Small intestine (tissue), 7 donors: ENCODE results near the gene SMARCA2. TPM values are rescaled to one million over a fixed set of nuclear protein-coding genes. Genes with fewer than 3 reads are reported as not detected.
A peak's percentile ranks its signal among the peaks of the same experiment; 100 is the strongest.

Source experiments
- DNase-seq, 2 donors: peaks; one replicate each; pipeline versions ENCODE4 v3.0.0 to v3.0.0-alpha.2; 2013
- FAIRE-seq: peaks from 2 replicates; lab custom pipeline; 2012; peaks lifted over from hg19 to GRCh38; lab: Jason Lieb, UNC
- H3K27ac ChIP-seq, 3 donors: one replicate each; pipeline ENCODE4 v1.5.1; 2013; ENCODE audit warnings: low read length in 2 of 3, mild to moderate bottlenecking in 2 of 3, control low read depth in 1 of 3, inconsistent platforms in 1 of 3, low read depth in 1 of 3, moderate library complexity in 1 of 3
- H3K27me3 ChIP-seq, 3 donors: one replicate each; pipeline ENCODE4 v1.6.1; 2013; ENCODE audit warnings: low read length in 3 of 3, inconsistent platforms in 1 of 3; ENCODE audit not compliant: control insufficient read depth in 3 of 3, insufficient read depth in 3 of 3
- H3K36me3 ChIP-seq, 3 donors: one replicate each; pipeline ENCODE4 v1.6.1; 2013; ENCODE audit warnings: low read length in 3 of 3, inconsistent platforms in 1 of 3, low read depth in 1 of 3, mild to moderate bottlenecking in 1 of 3, moderate library complexity in 1 of 3; ENCODE audit not compliant: control insufficient read depth in 3 of 3, insufficient read depth in 2 of 3
- H3K4me1 ChIP-seq, 3 donors: one replicate each; pipeline ENCODE4 v1.6.1; 2013; ENCODE audit warnings: low read length in 2 of 3, inconsistent platforms in 1 of 3, low read depth in 1 of 3, mild to moderate bottlenecking in 1 of 3, moderate library complexity in 1 of 3; ENCODE audit not compliant: control insufficient read depth in 3 of 3, insufficient read depth in 2 of 3
- H3K4me3 ChIP-seq, 3 donors: one replicate each; pipeline ENCODE4 v1.5.1; 2013; ENCODE audit warnings: low read length in 3 of 3, control low read depth in 1 of 3, inconsistent platforms in 1 of 3, low read depth in 1 of 3, mild to moderate bottlenecking in 1 of 3, moderate library complexity in 1 of 3
- H3K9me3 ChIP-seq, 2 donors: one replicate each; pipeline ENCODE4 v1.6.1; 2013; ENCODE audit warnings: low read depth in 1 of 2, low read length in 1 of 2; ENCODE audit not compliant: control insufficient read depth in 2 of 2, insufficient read depth in 1 of 2
- WGBS, 3 donors: extraction: QIAGEN DNeasy Blood & Tissue Kit; methylation state at CpG; one replicate each; pipeline ENCODE4 v1.1.7; 2013; 5-methylcytosine and 5-hydroxymethylcytosine counted together
- polyA plus RNA-seq, 4 donors: library from polyadenylated mRNA; stranded (reverse) in 3 of 4; unstranded in 1 of 4; fragments of 200-250 nt in 3 of 4; fragments of 120-200 nt in 1 of 4; gene quantifications; one replicate each; pipeline versions ENCODE4 v1.2.1 to v1.2.3, GENCODE V29; 2013
- donor health status: healthy with polysubstance abuse.
- donor health status: control.
- donor health status: control.
- donor health status: Bipolar disorder and iron deficiency.
- donor health status: healthy.

SMARCA2 gene
- polyA plus RNA-seq, 4 donors = 28.2 to 58.7 (median 32.5) TPM

- no peak for FAIRE-seq
- WGBS, 3 donors = 64 to 74% (median 73%) methylated on average over 10 of the region's 10 CpGs
Measured at GRCh38 chr9:2152966-2153629, 138.0 kb downstream of the SMARCA2 start.

GRCh38 chr9:2153630-2154217, 138.6 kb downstream of the SMARCA2 start:
- Histone ChIP-seq H3K27ac (no peak overlapping the region), H3K4me3 (no peak overlapping the region), H3K27me3 (no peaks in the 10 kb centered on the region), H3K4me1 (peaks cover 4 to 15% (median 5%) of the 10 kb centered on the region in 3 donors), H3K9me3 (peaks cover 0 to 4% of the 10 kb centered on the region in 2 donors), H3K36me3 (peaks cover 0 to 4% (median 0%) of the 10 kb centered on the region in 3 donors)
- FAIRE-seq = no peak
- WGBS, 3 donors = 8 to 32% (median 27%) methylated on average over 2 of the region's 2 CpGs
- peak; percentile 59 to 70 for DNase-seq

More at GRCh38 chr9:2152966-2153629, 138.0 kb downstream of the SMARCA2 start:
- Histone ChIP-seq H3K9me3 (peaks cover 0 to 4% of the 10 kb centered on the region in 2 donors), H3K27ac (peak overlapping the region in 2 of 3 donors; percentile 38 to 68), H3K27me3 (no peaks in the 10 kb centered on the region), H3K4me3 (no peak overlapping the region), H3K36me3 (peaks cover 0 to 4% (median 0%) of the 10 kb centered on the region in 3 donors), H3K4me1 (peaks cover 4 to 15% (median 5%) of the 10 kb centered on the region in 3 donors)
- DNase-seq = peak in 1 of 2 donors; percentile 30

- WGBS, 3 donors = 87 to 95% (median 94%) methylated on average over 3 of the region's 3 CpGs
Measured at GRCh38 chr9:2154731-2155130, 139.6 kb downstream of the SMARCA2 start.

GRCh38 chr9:2155966-2156365, 140.8 kb downstream of the SMARCA2 start:
- Histone ChIP-seq H3K4me1 (peaks cover 4 to 15% (median 12%) of the 10 kb centered on the region in 3 donors), H3K4me3 (no peak overlapping the region), H3K27me3 (no peaks in the 10 kb centered on the region), H3K36me3 (no peaks in the 10 kb centered on the region), H3K9me3 (no peaks in the 10 kb centered on the region), H3K27ac (no peak overlapping the region)
- DNase-seq (no peak), FAIRE-seq (no peak)
- 73 to 87% (median 85%) methylated on average over 5 of the region's 5 CpGs for WGBS, 3 donors

More at GRCh38 chr9:2154731-2155130, 139.6 kb downstream of the SMARCA2 start:
- no peak overlapping the region for H3K4me3 ChIP-seq
- no peak for DNase-seq
- no peaks in the 10 kb centered on the region for H3K9me3 ChIP-seq
- H3K36me3 ChIP-seq = peaks cover 0 to 4% (median 0%) of the 10 kb centered on the region in 3 donors
- no peaks in the 10 kb centered on the region for H3K27me3 ChIP-seq
- peaks cover 4 to 15% (median 5%) of the 10 kb centered on the region in 3 donors for H3K4me1 ChIP-seq
- no peak overlapping the region for H3K27ac ChIP-seq
- no peak for FAIRE-seq

GRCh38 chr9:2157277-2158110, 142.3 kb downstream of the SMARCA2 start:
- 14 to 21% (median 19%) methylated on average over 20 of the region's 20 CpGs for WGBS, 3 donors
- Histone ChIP-seq H3K27ac (peak overlapping the region in 2 of 3 donors; percentile 63 to 65), H3K27me3 (no peaks in the 10 kb centered on the region), H3K4me3 (peak overlapping the region in 2 of 3 donors; percentile 36 to 53), H3K36me3 (peaks cover 0 to 3% (median 3%) of the 10 kb centered on the region in 3 donors), H3K9me3 (no peaks in the 10 kb centered on the region), H3K4me1 (peaks cover 4 to 15% (median 12%) of the 10 kb centered on the region in 3 donors)
- peak; percentile 29 to 46 for DNase-seq
- no peak for FAIRE-seq

- H3K4me1 ChIP-seq = peaks cover 4 to 13% (median 12%) of the 10 kb centered on the region in 3 donors
- peak overlapping the region; percentile 14 to 65 (median 53) for H3K27ac ChIP-seq
- peaks cover 0 to 3% (median 3%) of the 10 kb centered on the region in 3 donors for H3K36me3 ChIP-seq
- H3K4me3 ChIP-seq = peak overlapping the region; percentile 19 to 53 (median 36)
- DNase-seq (peak; percentile 54 to 63), FAIRE-seq (no peak)
- H3K9me3 ChIP-seq = no peaks in the 10 kb centered on the region
- WGBS, 3 donors = 0 to 1% (median 0%) methylated on average over 13 of the region's 13 CpGs
- H3K27me3 ChIP-seq = no peaks in the 10 kb centered on the region
Measured at GRCh38 chr9:2158111-2158610, 143.0 kb downstream of the SMARCA2 start.

GRCh38 chr9:2158766-2159430, 143.8 kb downstream of the SMARCA2 start:
- peaks cover 2 to 12% (median 10%) of the 10 kb centered on the region in 3 donors for H3K4me1 ChIP-seq
- DNase-seq = peak in 1 of 2 donors; percentile 12
- H3K36me3 ChIP-seq = peaks cover under 1 to 3% (median 3%) of the 10 kb centered on the region in 3 donors
- FAIRE-seq = peak; percentile 19
- peak overlapping the region in 2 of 3 donors; percentile 53 to 64 for H3K27ac ChIP-seq
- H3K9me3 ChIP-seq = no peaks in the 10 kb centered on the region
- WGBS, 3 donors = 8 to 23% (median 14%) methylated on average over 4 of the region's 4 CpGs
- H3K27me3 ChIP-seq = no peaks in the 10 kb centered on the region
- H3K4me3 ChIP-seq = peak overlapping the region; percentile 19 to 53 (median 36)
